H1 (cell line): ENCODE measurements around the gene IDH3A. TPM values are rescaled to one million over a fixed set of nuclear protein-coding genes. Genes with fewer than 3 reads are reported as not detected.

ENCODE experiments used
- GABPA ChIP-seq: IDR thresholded peaks from 2 replicates; pipeline ENCODE4 v1.6.1; 2011; ENCODE audit warnings: mild to moderate bottlenecking, low read length, moderate library complexity, borderline replicate concordance; ENCODE audit not compliant: insufficient read depth
- HDAC2 ChIP-seq, 2 experiments: fragments of 300-600 bp in 1 of 2; sonication (generic) in 1 of 2; IDR thresholded peaks; 2 replicates each; pipeline ENCODE4 v1.6.1; 2011 to 2012; ENCODE audit warnings: low read depth in 2 of 2, low read length in 2 of 2, mild to moderate bottlenecking in 2 of 2, moderate library complexity in 2 of 2, borderline replicate concordance in 1 of 2, inconsistent platforms in 1 of 2
- HDAC6 ChIP-seq: IDR thresholded peaks from one replicate; pipeline ENCODE4 v1.7.1; 2012; ENCODE audit warnings: low read depth, mild to moderate bottlenecking, inconsistent platforms, low read length, moderate library complexity
- RBBP5 ChIP-seq: IDR thresholded peaks from 2 replicates; pipeline ENCODE4 v1.7.1; 2012; ENCODE audit warnings: low read depth, mild to moderate bottlenecking, inconsistent platforms, low read length, moderate library complexity, borderline replicate concordance
- polyA plus RNA-seq, 7 experiments: library from polyadenylated mRNA; depleted of rRNA in 3 of 7; stranded (reverse) in 5 of 7; unstranded in 2 of 7; fragments of >200 nt in 5 of 7; fragments of 200-250 nt in 2 of 7; gene quantifications; 1 replicate in 5 of 7; 2 replicates in 1 of 7; 4 replicates in 1 of 7; pipeline versions ENCODE4 v1.2.1 to v1.2.3, GENCODE V29; 2011 to 2013; ENCODE audit warnings: missing spikeins in 2 of 7, mixed read lengths in 2 of 7
- total RNA-seq: library from RNA; stranded (reverse); fragmentation: NEBNext Ultra II Directional; extraction: Animal tissue kit (Norgen Biotek cat#: 25700); gene quantifications from 2 replicates; pipeline ENCODE4 v1.2.1, GENCODE V29; 2021

The IDH3A gene
- total and polyA plus RNA-seq, 2 of the 8 experiments (the other 6 are each of a cell fraction or from before 2014, with no cell fraction given): 23.4 to 36.8 TPM

DNA sequence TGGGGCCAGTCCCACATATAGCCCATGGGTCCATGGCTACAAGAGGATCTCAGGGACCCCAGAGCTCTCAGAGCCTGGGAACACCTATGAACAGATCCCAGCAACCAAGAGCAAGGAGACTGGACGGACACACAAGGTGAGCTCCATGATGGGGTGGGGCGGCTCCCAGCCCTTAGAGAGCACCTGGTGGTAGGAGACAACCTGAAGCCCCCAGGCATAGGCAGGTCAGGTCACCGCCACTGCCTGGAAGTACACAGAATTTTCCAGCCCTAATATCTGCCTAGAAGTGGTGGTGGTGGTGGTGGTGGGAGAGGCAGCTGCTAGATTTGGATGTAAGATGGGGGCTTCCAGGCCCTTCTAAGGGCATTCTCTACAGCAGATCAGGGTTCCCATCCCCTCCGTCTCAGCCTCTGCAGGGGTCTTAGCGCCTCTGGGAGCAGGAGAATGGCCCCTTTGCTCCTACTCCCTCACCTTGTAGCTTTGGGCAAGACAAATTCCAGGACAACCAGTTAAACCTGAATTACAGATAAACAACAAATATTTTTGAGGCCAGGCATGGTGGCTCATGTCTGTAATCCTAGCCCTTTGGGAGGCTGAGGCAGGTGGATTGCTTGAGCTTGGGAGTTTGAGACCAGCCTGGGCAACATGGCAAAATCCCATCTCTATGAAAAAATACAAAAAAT, 47.6 kb upstream of the IDH3A start (continued):
- no peak for TF ChIP-seq GABPA
- no peak for TF ChIP-seq RBBP5
- TF ChIP-seq HDAC2 (IDR thresholded peaks at IDR 0.05; ENCODE audit: borderline replicate concordance in 1 of 2, low read depth in 2 of 2, low read length in 2 of 2): no peak
- no peak for TF ChIP-seq HDAC6
